Measurements from ENCODE around the gene UBE2V1. TPM values are rescaled to one million over a fixed set of nuclear protein-coding genes. Genes with fewer than 3 reads are reported as not detected.
A peak's percentile ranks its signal among the peaks of the same experiment; 100 is the strongest.

Gene UBE2V1
- total RNA-seq, 1 donor from 2014 or later, result 223 TPM

DNA sequence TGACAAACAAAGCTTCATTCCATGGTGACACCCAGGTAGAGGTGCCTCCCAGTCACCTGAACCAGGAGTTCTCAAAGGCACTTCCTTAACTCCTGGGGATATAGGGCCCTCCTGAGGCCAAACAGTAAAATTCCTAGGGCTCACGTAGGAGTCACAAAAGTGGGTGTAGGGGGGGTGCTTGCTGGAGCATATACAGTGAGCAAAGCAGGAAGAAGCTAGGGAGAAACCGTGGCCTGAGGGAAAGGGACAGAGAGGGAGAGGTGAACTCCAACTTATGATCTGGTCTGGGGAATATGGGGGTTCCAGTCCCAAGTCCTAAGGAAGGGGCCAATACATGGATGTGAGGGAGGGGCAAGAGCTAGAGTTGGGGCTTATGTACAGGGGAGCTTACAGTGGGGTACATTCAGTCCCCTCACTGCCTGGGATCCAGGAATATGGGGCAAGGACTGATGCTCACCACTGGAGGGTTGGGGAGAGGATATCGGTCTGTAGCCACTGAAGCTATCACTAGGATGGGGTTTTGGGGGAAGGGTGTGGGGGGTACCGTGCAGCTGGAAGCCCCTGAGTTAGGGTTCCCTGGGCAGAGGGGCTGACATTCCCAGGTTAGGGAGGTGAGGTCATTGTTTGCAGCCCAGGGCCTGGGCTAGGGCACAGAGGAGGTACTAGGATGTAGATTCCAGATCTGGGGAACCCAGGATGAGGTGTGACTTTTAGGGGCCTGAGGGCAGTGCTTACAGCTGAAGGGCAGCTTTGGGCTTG, 39.6 kb upstream of the UBE2V1 start:
- H3K27me3 Mint-ChIP-seq (ENCODE audit: unreplicated experiment), result peaks cover 10% of the 10 kb centered on the region
- DNase-seq (ENCODE audit: low spot score), result no peak
- peaks cover 44% of the 10 kb centered on the region for H3K4me1 Mint-ChIP-seq (ENCODE audit: unreplicated experiment)
- H3K4me3 Mint-ChIP-seq (ENCODE audit: unreplicated experiment), result peak overlapping the region; percentile 94
- H3K36me3 Mint-ChIP-seq (ENCODE audit: low read depth, unreplicated experiment), result peaks cover 14% of the 10 kb centered on the region
- no peaks in the 10 kb centered on the region for H3K9me3 Mint-ChIP-seq (ENCODE audit: unreplicated experiment)
- TF ChIP-seq, protein P1, sequence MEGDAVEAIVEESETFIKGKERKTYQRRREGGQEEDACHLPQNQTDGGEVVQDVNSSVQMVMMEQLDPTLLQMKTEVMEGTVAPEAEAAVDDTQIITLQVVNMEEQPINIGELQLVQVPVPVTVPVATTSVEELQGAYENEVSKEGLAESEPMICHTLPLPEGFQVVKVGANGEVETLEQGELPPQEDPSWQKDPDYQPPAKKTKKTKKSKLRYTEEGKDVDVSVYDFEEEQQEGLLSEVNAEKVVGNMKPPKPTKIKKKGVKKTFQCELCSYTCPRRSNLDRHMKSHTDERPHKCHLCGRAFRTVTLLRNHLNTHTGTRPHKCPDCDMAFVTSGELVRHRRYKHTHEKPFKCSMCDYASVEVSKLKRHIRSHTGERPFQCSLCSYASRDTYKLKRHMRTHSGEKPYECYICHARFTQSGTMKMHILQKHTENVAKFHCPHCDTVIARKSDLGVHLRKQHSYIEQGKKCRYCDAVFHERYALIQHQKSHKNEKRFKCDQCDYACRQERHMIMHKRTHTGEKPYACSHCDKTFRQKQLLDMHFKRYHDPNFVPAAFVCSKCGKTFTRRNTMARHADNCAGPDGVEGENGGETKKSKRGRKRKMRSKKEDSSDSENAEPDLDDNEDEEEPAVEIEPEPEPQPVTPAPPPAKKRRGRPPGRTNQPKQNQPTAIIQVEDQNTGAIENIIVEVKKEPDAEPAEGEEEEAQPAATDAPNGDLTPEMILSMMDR (IDR thresholded peaks at IDR 0.05; ENCODE audit: unreplicated experiment), result no peak
- H3K27ac Mint-ChIP-seq (ENCODE audit: unreplicated experiment), result peak overlapping the region; percentile 80

DNA sequence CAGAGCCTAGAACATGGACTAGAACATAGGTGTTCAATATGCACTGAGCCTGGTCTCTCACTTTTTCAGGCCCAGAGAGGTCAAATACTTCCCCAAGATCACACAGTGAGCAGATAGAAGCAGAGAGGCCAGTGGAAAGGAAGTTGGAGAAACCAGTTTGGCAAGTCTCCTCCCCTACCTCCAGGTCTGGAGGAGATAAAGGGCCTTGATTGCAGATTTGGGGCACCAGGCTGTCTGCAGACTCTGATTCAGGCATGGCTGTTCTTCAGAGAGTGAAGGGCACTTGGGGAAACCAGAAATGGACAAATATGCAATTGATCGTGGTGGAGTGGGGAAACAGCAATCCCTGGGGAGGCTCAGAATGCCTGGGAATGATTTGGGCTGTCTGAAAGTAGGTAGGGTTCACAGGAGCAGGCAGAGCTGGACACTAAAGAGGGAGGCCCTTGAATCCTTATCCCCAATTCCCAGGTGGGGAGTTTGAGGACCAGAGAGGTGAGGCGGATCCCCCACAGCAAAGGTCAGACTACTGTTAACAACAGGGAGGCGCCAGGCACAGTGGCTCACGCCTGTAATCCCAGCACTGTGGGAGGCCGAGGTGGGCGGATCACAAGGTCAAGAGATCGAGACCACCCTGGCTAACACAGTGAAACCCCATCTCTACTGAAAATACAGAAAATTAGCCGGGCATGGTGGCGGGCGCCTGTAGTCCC, 38.2 kb upstream of the UBE2V1 start:
- H3K27ac Mint-ChIP-seq (ENCODE audit: unreplicated experiment), result no peak overlapping the region
- peaks cover 16% of the 10 kb centered on the region for H3K36me3 Mint-ChIP-seq (ENCODE audit: low read depth, unreplicated experiment)
- H3K4me1 Mint-ChIP-seq (ENCODE audit: unreplicated experiment), result peaks cover 57% of the 10 kb centered on the region
- DNase-seq (ENCODE audit: low spot score), result no peak
- H3K9me3 Mint-ChIP-seq (ENCODE audit: unreplicated experiment), result no peaks in the 10 kb centered on the region
- TF ChIP-seq, protein P1 (IDR thresholded peaks at IDR 0.05; ENCODE audit: unreplicated experiment), result no peak
- H3K4me3 Mint-ChIP-seq (ENCODE audit: unreplicated experiment), result peak overlapping the region; percentile 19
- H3K27me3 Mint-ChIP-seq (ENCODE audit: unreplicated experiment), result peaks cover 10% of the 10 kb centered on the region

DNA sequence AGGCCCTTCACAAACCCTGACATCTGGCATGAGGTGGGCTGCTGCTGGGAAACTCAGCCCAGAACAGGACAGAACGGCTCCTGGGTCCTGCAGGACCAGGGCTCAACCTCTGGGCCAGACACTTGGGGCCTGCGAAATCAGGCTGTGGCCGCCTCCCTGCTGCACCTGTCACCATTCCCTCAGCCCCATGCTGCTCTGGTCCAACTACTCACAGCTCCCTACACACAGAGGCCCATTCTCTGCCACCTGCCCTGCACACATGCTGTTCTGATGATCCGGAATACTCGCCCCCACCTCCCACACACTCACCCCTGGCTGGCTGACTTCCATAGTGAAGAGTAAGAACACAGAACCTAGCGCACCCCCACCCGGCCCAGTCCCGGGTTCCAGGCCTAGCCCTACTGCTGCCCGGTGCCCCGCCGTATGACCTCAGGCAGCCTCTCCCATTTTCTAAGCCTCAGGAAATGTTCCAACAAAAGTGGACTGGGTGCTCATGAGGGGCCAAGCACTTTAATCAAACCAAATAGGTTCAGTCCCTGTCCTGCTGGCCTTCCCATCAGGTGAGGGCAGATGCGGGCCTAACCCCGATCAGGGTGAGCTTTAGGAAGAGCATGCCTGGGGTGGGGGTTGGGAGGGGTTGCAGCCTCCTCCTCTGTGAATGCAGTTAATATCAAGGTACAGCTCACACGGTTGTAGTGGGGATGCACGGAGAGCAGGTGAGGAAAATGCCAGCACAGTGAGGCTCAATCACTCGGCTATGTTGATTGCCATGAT, 36.7 kb upstream of the UBE2V1 start:
- H3K4me3 Mint-ChIP-seq (ENCODE audit: unreplicated experiment), result no peak overlapping the region

DNA sequence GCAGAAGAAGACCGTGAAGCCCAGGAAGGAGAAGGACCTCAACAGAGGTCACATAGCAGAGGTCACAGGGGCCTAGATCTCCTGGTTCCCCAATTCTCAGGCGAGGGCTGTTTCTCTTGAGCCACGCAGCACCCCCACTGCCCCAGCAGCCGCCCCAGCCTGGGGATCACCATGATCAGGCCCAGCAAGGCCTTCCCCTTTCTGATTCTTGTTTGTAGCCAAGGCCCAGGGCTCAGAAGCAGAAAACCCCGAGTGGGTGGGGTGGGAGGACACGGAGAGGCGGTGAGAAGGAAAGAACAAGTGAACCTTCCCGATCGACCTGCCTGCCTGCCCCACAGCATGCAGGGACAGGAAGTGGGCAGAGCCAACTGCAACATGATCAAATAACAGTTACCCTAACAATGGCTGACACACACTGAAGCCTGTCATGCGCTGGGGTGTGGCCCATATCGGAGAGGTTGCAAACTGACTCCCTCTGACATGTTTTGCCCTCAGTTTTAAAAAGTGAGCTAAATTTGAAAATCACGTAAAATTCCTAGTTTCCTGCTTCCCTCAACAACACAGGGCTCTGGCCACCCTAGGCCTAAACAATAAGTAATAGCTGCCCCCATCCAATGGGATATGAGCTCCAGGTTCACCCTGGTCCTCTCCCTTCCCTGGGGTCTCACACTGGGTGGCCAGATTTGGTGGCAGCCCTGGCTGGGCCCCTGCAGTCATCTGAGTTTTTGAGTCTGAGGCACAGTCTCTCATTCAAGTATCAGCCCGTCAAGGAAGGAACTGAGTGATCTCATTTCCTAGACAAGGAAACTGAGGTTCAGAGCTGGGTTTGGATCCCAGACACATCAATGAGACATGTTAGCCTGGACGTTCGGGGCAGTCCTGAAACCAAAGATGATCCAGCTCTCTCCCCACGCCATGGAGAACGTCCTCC, 34.0 kb upstream of the UBE2V1 start:
- Mint-ChIP-seq H3K27me3 (ENCODE audit: unreplicated experiment) (peaks cover 1% of the 10 kb centered on the region), H3K9me3 (ENCODE audit: unreplicated experiment) (no peaks in the 10 kb centered on the region), H3K4me1 (ENCODE audit: unreplicated experiment) (peaks cover 50% of the 10 kb centered on the region), H3K36me3 (ENCODE audit: low read depth, unreplicated experiment) (peaks cover 27% of the 10 kb centered on the region), H3K27ac (ENCODE audit: unreplicated experiment) (peak overlapping the region; percentile 90), H3K4me3 (ENCODE audit: unreplicated experiment) (peak overlapping the region; percentile 37)
- TF ChIP-seq, protein P1 (IDR thresholded peaks at IDR 0.05; ENCODE audit: unreplicated experiment), result no peak
- DNase-seq (ENCODE audit: low spot score), result no peak

More for the DNA sequence above, 36.7 kb upstream of the UBE2V1 start:
- TF ChIP-seq, protein P1 (IDR thresholded peaks at IDR 0.05; ENCODE audit: unreplicated experiment), result no peak
- Mint-ChIP-seq H3K27ac (ENCODE audit: unreplicated experiment) (no peak overlapping the region), H3K27me3 (ENCODE audit: unreplicated experiment) (peaks cover 10% of the 10 kb centered on the region), H3K36me3 (ENCODE audit: low read depth, unreplicated experiment) (peaks cover 20% of the 10 kb centered on the region), H3K9me3 (ENCODE audit: unreplicated experiment) (no peaks in the 10 kb centered on the region), H3K4me1 (ENCODE audit: unreplicated experiment) (peaks cover 61% of the 10 kb centered on the region)
- DNase-seq (ENCODE audit: low spot score), result no peak

All from endothelial cell (in vitro differentiated cells).